ENCODE measurements around the gene PRKCH. TPM values are rescaled to one million over a fixed set of nuclear protein-coding genes. Genes with fewer than 3 reads are reported as not detected.
A peak's percentile ranks its signal among the peaks of the same experiment; 100 is the strongest.

The PRKCH gene
- total RNA-seq, 4 donors from 2014 or later = 34.5 to 51.3 (median 45.0) TPM

GRCh38 chr14:61343991-61344405, 22.6 kb downstream of the PRKCH start:
- 74 to 81% methylated on average over 3 to 4 of the region's 4 CpGs for WGBS, 2 donors
- TF ChIP-seq POLR2A (IDR thresholded peaks at IDR 0.05) = no peak
- TF ChIP-seq, protein P1, sequence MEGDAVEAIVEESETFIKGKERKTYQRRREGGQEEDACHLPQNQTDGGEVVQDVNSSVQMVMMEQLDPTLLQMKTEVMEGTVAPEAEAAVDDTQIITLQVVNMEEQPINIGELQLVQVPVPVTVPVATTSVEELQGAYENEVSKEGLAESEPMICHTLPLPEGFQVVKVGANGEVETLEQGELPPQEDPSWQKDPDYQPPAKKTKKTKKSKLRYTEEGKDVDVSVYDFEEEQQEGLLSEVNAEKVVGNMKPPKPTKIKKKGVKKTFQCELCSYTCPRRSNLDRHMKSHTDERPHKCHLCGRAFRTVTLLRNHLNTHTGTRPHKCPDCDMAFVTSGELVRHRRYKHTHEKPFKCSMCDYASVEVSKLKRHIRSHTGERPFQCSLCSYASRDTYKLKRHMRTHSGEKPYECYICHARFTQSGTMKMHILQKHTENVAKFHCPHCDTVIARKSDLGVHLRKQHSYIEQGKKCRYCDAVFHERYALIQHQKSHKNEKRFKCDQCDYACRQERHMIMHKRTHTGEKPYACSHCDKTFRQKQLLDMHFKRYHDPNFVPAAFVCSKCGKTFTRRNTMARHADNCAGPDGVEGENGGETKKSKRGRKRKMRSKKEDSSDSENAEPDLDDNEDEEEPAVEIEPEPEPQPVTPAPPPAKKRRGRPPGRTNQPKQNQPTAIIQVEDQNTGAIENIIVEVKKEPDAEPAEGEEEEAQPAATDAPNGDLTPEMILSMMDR (IDR thresholded peaks at IDR 0.05) = no peak
- Histone ChIP-seq H3K4me1 (peaks cover 17 to 95% (median 64%) of the 10 kb centered on the region in 3 donors), H3K4me3 (peak overlapping the region in 2 of 4 donors; percentile 9 to 29), H3K36me3 (no peaks in the 10 kb centered on the region), H3K9me3 (no peaks in the 10 kb centered on the region), H3K27ac (peak overlapping the region; percentile 57 to 87 (median 72)), H3K27me3 (no peaks in the 10 kb centered on the region)
- intact Hi-C loops (cut with DNase I) = no loop called here
- no peak for DNase-seq

DNA sequence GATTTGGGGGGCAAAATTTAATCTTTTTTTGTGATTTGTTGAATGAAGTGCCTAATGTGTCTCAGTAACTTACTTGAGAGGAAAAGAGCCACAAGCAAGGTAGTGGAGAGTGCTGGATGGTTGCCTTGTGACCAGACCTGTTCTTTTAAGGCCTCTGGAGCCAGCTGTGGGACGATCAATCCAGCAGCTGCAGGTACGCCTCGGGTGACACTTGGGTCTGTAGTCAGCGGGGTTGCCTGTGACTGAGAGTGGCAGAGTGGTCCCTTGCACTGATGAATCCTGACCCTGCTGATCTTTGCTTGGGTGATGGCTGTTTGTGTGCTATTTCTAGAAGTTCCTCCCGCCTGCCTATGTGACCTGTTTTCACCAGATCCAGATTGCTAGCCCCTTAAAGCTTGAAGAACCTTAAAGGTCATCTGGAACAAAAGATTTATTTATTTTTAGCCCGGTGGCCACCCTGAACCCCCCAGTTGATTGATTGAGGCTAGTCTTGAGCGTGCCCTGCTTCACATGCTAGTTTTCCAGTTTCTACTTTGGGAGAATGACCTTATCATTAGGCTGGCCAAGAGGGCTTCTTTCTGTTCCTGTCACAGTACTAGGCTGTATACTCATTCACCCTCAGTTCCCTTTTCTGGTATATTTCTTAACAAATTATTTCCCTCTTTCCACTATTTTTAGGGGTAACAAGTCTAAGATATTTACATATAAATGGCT, 23.2 kb downstream of the PRKCH start:
- Histone ChIP-seq H3K4me1 (peaks cover 17 to 98% (median 64%) of the 10 kb centered on the region in 3 donors), H3K4me3 (peak overlapping the region in 2 of 4 donors; percentile 9 to 29), H3K27ac (peak overlapping the region; percentile 57 to 87 (median 72)), H3K9me3 (no peaks in the 10 kb centered on the region), H3K27me3 (no peaks in the 10 kb centered on the region), H3K36me3 (no peaks in the 10 kb centered on the region)
- WGBS, 2 donors = 61 to 69% methylated on average over 7 of the region's 7 CpGs
- DNase-seq = no peak
- intact Hi-C loops (cut with DNase I) = no loop called here
- TF ChIP-seq, protein P1 (IDR thresholded peaks at IDR 0.05) = no peak
- no peak for TF ChIP-seq POLR2A (IDR thresholded peaks at IDR 0.05)

DNA sequence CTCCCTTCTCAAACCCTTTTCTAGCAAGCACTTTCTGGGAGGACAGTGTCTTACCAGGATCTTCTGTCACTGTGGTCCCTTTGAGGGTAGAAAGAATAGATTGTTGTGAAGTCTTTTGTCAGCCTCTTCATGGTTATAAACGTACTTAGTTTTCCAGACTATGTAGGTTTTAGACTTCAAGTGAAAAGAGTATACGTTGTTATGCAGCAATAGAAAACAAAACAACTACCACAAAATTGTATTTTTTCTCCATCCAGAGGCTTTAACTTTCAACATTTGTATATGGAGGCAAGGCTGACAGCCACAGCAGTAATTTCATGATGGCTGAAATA, 23.7 kb downstream of the PRKCH start:
- intact Hi-C loops (cut with DNase I) = no loop called here
- WGBS, 2 donors = 53 to 65% methylated on average over 2 of the region's 2 CpGs
- DNase-seq = no peak
- Histone ChIP-seq H3K9me3 (no peaks in the 10 kb centered on the region), H3K27ac (peak overlapping the region in 3 of 4 donors; percentile 70 to 87 (median 74)), H3K4me1 (peaks cover 17 to 98% (median 59%) of the 10 kb centered on the region in 3 donors), H3K27me3 (no peaks in the 10 kb centered on the region), H3K36me3 (no peaks in the 10 kb centered on the region), H3K4me3 (no peak overlapping the region)
- TF ChIP-seq, protein P1 (IDR thresholded peaks at IDR 0.05) = no peak
- no peak for TF ChIP-seq POLR2A (IDR thresholded peaks at IDR 0.05)

DNA sequence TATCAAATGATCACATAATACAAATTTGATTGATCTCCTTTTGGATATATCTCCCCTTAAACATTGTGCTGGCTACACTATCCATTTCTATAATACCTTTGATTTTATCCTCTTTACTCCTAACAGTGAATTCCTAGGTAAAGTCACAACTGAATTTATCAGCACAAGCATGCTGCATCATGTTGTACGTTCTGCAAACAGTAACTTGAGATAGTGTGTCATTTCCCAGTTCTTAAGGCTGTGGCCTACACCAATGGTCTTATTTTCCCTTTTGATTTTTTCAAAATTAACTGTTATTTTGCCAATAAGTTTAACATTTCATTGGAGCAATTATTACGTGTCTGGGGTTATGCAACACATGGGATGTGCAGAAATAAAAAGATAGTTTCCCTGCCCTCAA, 24.8 kb downstream of the PRKCH start:
- Histone ChIP-seq H3K4me3 (no peak overlapping the region), H3K9me3 (no peaks in the 10 kb centered on the region), H3K27me3 (no peaks in the 10 kb centered on the region), H3K4me1 (peaks cover 17 to 98% (median 51%) of the 10 kb centered on the region in 3 donors), H3K27ac (peak overlapping the region; percentile 17 to 77 (median 72)), H3K36me3 (no peaks in the 10 kb centered on the region)
- TF ChIP-seq POLR2A (IDR thresholded peaks at IDR 0.05) = no peak
- TF ChIP-seq, protein P1 (IDR thresholded peaks at IDR 0.05) = no peak
- 24 to 31% methylated on average over 2 of the region's 2 CpGs for WGBS, 2 donors
- DNase-seq = no peak
- intact Hi-C loops (cut with DNase I) = no loop called here

GRCh38 chr14:61346793-61347192, 25.4 kb downstream of the PRKCH start:
- Histone ChIP-seq H3K4me1 (peaks cover 14 to 98% (median 45%) of the 10 kb centered on the region in 3 donors), H3K36me3 (no peaks in the 10 kb centered on the region), H3K27ac (peak overlapping the region; percentile 17 to 77 (median 72)), H3K27me3 (no peaks in the 10 kb centered on the region), H3K9me3 (no peaks in the 10 kb centered on the region), H3K4me3 (no peak overlapping the region)
- WGBS, 2 donors = 26 to 27% methylated on average over 4 of the region's 4 CpGs
- no peak for DNase-seq
- intact Hi-C loops (cut with DNase I) = no loop called here
- TF ChIP-seq, protein P1 (IDR thresholded peaks at IDR 0.05) = no peak
- no peak for TF ChIP-seq POLR2A (IDR thresholded peaks at IDR 0.05)

All from esophagus squamous epithelium (tissue), 5 donors.